ENCODE measurements around the gene POC5. TPM values are rescaled to one million over a fixed set of nuclear protein-coding genes. Genes with fewer than 3 reads are reported as not detected.
"Not testable (repeated sequence)": the region's sequence is repeated elsewhere in the genome, so short reads cannot be mapped to it uniquely, and the experiment has no call there.

POC5 gene
- total and polyA plus RNA-seq, 2 experiments from 2014 or later = 16.2 to 25.9 TPM

- no peak for TF ChIP-seq POLR2AphosphoS5 (IDR thresholded peaks at IDR 0.05; ENCODE audit: low read depth)
- TF ChIP-seq ZNF114 (CRISPR knock-in tag; IDR thresholded peaks at IDR 0.05) = no peak
- no peak for TF ChIP-seq NANOG (IDR thresholded peaks at IDR 0.05; ENCODE audit: borderline replicate concordance)
Observed at GRCh38 chr5:75729321-75729720, 12.1 kb upstream of the POC5 start (continued).

- Mint-ChIP-seq H3K27me3 (ENCODE audit: insufficient read depth, low read depth, poor library complexity) (peaks cover 3% of the 10 kb centered on the region), H3K4me3 (no peak overlapping the region), H3K36me3 (ENCODE audit: low read depth) (no peaks in the 10 kb centered on the region), H3K27ac (no peak overlapping the region), H3K4me1 (peaks cover 5% of the 10 kb centered on the region; the same call in 2 of the 3 replicates), H3K9me3 (no peaks in the 10 kb centered on the region; the same call in 2 of the 3 replicates)
- Histone ChIP-seq H3K9me2 (ENCODE audit: insufficient read depth) (no peaks in the 10 kb centered on the region), H3K27me3 (ENCODE audit: insufficient read depth) (no peaks in the 10 kb centered on the region), H4K20me1 (replicated peaks; ENCODE audit: insufficient read depth) (no peaks in the 10 kb centered on the region; the same call in 1 of the 2 replicates), H3K27ac (ENCODE audit: low read depth) (no peak overlapping the region), H3K4me3 (no peak overlapping the region), H2AFZ (peak overlapping the region; percentile 43; the same call in 1 of the 2 replicates), H3K4me1 (ENCODE audit: insufficient read depth) (peaks cover 4% of the 10 kb centered on the region; the same call in 1 of the 2 replicates), H3K36me3 (ENCODE audit: insufficient read depth) (no peaks in the 10 kb centered on the region), H3F3A (replicated peaks; ENCODE audit: low read depth) (no peaks in the 10 kb centered on the region), H3K4me2 (no peak overlapping the region), H3K79me2 (replicated peaks; ENCODE audit: insufficient read depth) (no peaks in the 10 kb centered on the region)
- TF ChIP-seq ZNF114 (CRISPR knock-in tag; IDR thresholded peaks at IDR 0.05) (no peak), EZH2 (IDR thresholded peaks at IDR 0.05; ENCODE audit: low read depth, unreplicated experiment) (no peak)
- TF ChIP-seq, protein P1, sequence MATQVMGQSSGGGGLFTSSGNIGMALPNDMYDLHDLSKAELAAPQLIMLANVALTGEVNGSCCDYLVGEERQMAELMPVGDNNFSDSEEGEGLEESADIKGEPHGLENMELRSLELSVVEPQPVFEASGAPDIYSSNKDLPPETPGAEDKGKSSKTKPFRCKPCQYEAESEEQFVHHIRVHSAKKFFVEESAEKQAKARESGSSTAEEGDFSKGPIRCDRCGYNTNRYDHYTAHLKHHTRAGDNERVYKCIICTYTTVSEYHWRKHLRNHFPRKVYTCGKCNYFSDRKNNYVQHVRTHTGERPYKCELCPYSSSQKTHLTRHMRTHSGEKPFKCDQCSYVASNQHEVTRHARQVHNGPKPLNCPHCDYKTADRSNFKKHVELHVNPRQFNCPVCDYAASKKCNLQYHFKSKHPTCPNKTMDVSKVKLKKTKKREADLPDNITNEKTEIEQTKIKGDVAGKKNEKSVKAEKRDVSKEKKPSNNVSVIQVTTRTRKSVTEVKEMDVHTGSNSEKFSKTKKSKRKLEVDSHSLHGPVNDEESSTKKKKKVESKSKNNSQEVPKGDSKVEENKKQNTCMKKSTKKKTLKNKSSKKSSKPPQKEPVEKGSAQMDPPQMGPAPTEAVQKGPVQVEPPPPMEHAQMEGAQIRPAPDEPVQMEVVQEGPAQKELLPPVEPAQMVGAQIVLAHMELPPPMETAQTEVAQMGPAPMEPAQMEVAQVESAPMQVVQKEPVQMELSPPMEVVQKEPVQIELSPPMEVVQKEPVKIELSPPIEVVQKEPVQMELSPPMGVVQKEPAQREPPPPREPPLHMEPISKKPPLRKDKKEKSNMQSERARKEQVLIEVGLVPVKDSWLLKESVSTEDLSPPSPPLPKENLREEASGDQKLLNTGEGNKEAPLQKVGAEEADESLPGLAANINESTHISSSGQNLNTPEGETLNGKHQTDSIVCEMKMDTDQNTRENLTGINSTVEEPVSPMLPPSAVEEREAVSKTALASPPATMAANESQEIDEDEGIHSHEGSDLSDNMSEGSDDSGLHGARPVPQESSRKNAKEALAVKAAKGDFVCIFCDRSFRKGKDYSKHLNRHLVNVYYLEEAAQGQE (IDR thresholded peaks at IDR 0.05; ENCODE audit: unreplicated experiment) = no peak
- no peak for ATAC-seq
- DNase-seq (ENCODE audit: low spot score) = no peak
Observed at GRCh38 chr5:75727931-75728330, 10.7 kb upstream of the POC5 start.

- not testable (repeated sequence) for H4K20me1 ChIP-seq (replicated peaks; ENCODE audit: insufficient read depth); DNase-seq (ENCODE audit: low spot score); H2AFZ ChIP-seq; H3K27ac ChIP-seq (ENCODE audit: low read depth); H3K4me3 Mint-ChIP-seq; H3K4me3 ChIP-seq; H3F3A ChIP-seq (replicated peaks; ENCODE audit: low read depth); H3K4me1 ChIP-seq (ENCODE audit: insufficient read depth); H3K9me2 ChIP-seq (ENCODE audit: insufficient read depth); H3K36me3 Mint-ChIP-seq (ENCODE audit: low read depth); H3K27me3 ChIP-seq (ENCODE audit: insufficient read depth); H3K27ac Mint-ChIP-seq; H3K4me1 Mint-ChIP-seq; ATAC-seq; H3K79me2 ChIP-seq (replicated peaks; ENCODE audit: insufficient read depth); H3K36me3 ChIP-seq (ENCODE audit: insufficient read depth); H3K27me3 Mint-ChIP-seq (ENCODE audit: insufficient read depth, low read depth, poor library complexity); H3K4me2 ChIP-seq; H3K9me3 Mint-ChIP-seq
Observed at GRCh38 chr5:75726224-75726623, 9.0 kb upstream of the POC5 start.

DNA sequence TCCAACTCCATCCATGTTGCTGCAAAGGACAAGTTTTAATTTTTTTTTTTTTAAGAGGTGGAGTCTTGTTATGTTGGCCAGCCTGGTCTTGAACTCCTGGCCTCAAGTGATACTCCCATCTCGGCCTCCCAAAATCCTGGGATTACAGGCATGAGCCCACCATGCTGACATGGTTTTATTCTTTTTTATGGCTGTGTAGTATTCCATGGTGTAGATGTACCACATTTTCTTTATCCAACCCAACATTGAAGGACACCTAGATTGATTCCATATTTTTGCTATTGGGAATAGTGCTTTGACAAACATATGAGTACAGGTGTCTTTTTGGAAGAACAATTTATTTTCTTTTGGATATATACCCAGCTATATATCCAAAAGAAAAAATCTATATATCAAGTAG is 6.1 kb upstream of the POC5 start:
- H3K9me2 ChIP-seq (ENCODE audit: insufficient read depth) = peaks cover 8% of the 10 kb centered on the region
- DNase-seq (ENCODE audit: low spot score) (no peak), ATAC-seq (no peak)
- no peak overlapping the region for H3K4me3 ChIP-seq
- Mint-ChIP-seq H3K4me1 (peaks cover 5% of the 10 kb centered on the region; the same call in 2 of the 3 replicates), H3K4me3 (no peak overlapping the region), H3K36me3 (ENCODE audit: low read depth) (no peaks in the 10 kb centered on the region), H3K9me3 (peaks cover 3% of the 10 kb centered on the region; the same call in 2 of the 3 replicates), H3K27ac (no peak overlapping the region), H3K27me3 (ENCODE audit: insufficient read depth, low read depth, poor library complexity) (no peaks in the 10 kb centered on the region)
- no peaks in the 10 kb centered on the region for H3F3A ChIP-seq (replicated peaks; ENCODE audit: low read depth)
- peaks cover 4% of the 10 kb centered on the region; the same call in 1 of the 2 replicates for H3K4me1 ChIP-seq (ENCODE audit: insufficient read depth)
- no peaks in the 10 kb centered on the region for H3K36me3 ChIP-seq (ENCODE audit: insufficient read depth)
- no peaks in the 10 kb centered on the region; the same call in 1 of the 2 replicates for H4K20me1 ChIP-seq (replicated peaks; ENCODE audit: insufficient read depth)
- H3K27me3 ChIP-seq (ENCODE audit: insufficient read depth) = no peaks in the 10 kb centered on the region
- no peaks in the 10 kb centered on the region for H3K79me2 ChIP-seq (replicated peaks; ENCODE audit: insufficient read depth)
- H3K27ac ChIP-seq (ENCODE audit: low read depth) = no peak overlapping the region
- H2AFZ ChIP-seq = no peak overlapping the region
- H3K4me2 ChIP-seq = no peak overlapping the region
- TF ChIP-seq JUNB (IDR thresholded peaks at IDR 0.05; ENCODE audit: unreplicated experiment) (no peak), EZH2 (IDR thresholded peaks at IDR 0.05; ENCODE audit: low read depth, unreplicated experiment) (no peak)

Data from GM23338 (cell line).